ENCODE results near the gene PSTK. TPM values are rescaled to one million over a fixed set of nuclear protein-coding genes. Genes with fewer than 3 reads are reported as not detected.

PSTK gene
- total and polyA plus RNA-seq, 2 of the 13 experiments (the other 11 are each of a cell fraction or from before 2014, with no cell fraction given) = 8.2 to 9.3 TPM

DNA sequence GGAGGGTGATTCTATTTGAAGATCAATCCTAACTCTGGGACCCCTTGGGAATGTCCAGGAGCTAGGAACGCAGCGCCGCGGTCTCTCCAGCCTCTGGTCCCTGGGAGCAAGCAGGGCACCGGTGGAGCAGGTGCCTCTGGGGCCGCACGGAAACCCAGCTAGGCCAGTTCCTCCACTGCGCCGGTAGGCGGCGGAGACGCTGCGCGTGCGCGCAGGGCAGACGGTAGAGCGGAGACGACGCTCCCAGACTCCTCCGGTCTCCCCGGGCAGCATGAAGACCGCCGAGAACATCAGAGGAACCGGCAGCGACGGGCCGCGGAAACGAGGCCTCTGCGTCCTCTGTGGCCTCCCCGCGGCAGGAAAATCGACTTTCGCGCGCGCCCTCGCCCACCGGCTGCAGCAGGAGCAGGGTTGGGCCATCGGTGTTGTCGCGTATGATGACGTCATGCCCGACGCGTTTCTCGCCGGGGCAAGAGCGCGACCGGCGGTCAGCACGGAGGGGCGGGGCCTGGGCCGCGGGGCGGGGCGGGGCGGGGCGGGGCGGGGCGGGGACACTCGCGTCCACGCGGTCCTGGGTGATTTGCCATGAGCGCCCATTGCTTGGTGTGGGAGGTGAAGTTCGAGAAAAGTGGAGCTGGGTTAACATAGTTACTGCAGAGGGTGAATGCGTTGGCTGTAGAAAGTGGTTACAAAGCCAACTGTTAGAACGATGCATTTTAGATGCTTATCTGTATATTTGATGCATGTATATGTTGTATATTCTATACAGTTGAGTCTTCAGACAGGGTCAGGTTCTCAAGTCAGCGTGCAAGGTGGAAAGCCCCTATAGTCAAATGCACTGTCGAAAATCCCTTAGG is at the start of gene PSTK (continued):
- TF ChIP-seq, protein P1, sequence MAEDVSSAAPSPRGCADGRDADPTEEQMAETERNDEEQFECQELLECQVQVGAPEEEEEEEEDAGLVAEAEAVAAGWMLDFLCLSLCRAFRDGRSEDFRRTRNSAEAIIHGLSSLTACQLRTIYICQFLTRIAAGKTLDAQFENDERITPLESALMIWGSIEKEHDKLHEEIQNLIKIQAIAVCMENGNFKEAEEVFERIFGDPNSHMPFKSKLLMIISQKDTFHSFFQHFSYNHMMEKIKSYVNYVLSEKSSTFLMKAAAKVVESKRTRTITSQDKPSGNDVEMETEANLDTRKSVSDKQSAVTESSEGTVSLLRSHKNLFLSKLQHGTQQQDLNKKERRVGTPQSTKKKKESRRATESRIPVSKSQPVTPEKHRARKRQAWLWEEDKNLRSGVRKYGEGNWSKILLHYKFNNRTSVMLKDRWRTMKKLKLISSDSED (CRISPR knock-in tag; IDR thresholded peaks at IDR 0.05) = no peak
- TF ChIP-seq ZNF496 (CRISPR knock-in tag; IDR thresholded peaks at IDR 0.05; ENCODE audit: insufficient replicate concordance) (no peak), DBP (CRISPR knock-in tag; IDR thresholded peaks at IDR 0.05; ENCODE audit: not compliant biosample characterization) (no peak), ATF1 (CRISPR knock-in tag; IDR thresholded peaks at IDR 0.05) (peak; percentile 94), ATAD3A (CRISPR knock-in tag; IDR thresholded peaks at IDR 0.05) (no peak), AKAP8 (CRISPR knock-in tag; IDR thresholded peaks at IDR 0.05) (no peak), ZNF430 (CRISPR knock-in tag; IDR thresholded peaks at IDR 0.05) (peak; percentile 82), GATAD2A (CRISPR knock-in tag; IDR thresholded peaks at IDR 0.05) (peak; percentile 44), ZEB1 (IDR thresholded peaks at IDR 0.05; ENCODE audit: insufficient replicate concordance, low read depth) (no peak), TCF12 (IDR thresholded peaks at IDR 0.05) (no peak), TCF12 (CRISPR knock-in tag; IDR thresholded peaks at IDR 0.05) (no peak), ZNF644 (CRISPR knock-in tag; IDR thresholded peaks at IDR 0.05; ENCODE audit: low read depth) (no peak), ZHX1 (CRISPR knock-in tag; IDR thresholded peaks at IDR 0.05; ENCODE audit: low read depth) (peak; percentile 99), ARNT2 (CRISPR knock-in tag; IDR thresholded peaks at IDR 0.05; ENCODE audit: low read depth) (peak; percentile 87; the same call in 1 of the 2 replicates)
- TF ChIP-seq, protein P2, sequence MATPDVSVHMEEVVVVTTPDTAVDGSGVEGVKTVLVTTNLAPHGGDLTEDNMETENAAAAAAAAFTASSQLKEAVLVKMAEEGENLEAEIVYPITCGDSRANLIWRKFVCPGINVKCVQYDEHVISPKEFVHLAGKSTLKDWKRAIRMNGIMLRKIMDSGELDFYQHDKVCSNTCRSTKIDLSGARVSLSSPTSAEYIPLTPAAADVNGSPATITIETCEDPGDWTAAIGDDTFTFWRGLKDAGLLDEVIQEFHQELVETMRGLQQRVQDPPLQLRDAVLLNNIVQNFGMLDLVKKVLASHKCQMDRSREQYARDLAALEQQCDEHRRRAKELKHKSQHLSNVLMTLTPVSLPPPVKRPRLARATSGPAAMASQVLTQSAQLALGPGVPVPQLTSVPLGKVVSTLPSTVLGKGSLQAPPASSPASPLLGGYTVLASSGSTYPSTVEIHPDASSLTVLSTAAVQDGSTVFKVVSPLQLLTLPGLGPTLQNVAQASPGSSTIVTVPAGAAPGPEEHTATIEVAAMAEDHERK (CRISPR knock-in tag; IDR thresholded peaks at IDR 0.05; ENCODE audit: low read depth) = no peak
- TF ChIP-seq, protein P3, sequence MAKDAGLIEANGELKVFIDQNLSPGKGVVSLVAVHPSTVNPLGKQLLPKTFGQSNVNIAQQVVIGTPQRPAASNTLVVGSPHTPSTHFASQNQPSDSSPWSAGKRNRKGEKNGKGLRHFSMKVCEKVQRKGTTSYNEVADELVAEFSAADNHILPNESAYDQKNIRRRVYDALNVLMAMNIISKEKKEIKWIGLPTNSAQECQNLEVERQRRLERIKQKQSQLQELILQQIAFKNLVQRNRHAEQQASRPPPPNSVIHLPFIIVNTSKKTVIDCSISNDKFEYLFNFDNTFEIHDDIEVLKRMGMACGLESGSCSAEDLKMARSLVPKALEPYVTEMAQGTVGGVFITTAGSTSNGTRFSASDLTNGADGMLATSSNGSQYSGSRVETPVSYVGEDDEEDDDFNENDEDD (CRISPR knock-in tag; IDR thresholded peaks at IDR 0.05; ENCODE audit: borderline replicate concordance) = peak; percentile 84; the same call in 1 of the 2 replicates
- TF ChIP-seq, protein P4, sequence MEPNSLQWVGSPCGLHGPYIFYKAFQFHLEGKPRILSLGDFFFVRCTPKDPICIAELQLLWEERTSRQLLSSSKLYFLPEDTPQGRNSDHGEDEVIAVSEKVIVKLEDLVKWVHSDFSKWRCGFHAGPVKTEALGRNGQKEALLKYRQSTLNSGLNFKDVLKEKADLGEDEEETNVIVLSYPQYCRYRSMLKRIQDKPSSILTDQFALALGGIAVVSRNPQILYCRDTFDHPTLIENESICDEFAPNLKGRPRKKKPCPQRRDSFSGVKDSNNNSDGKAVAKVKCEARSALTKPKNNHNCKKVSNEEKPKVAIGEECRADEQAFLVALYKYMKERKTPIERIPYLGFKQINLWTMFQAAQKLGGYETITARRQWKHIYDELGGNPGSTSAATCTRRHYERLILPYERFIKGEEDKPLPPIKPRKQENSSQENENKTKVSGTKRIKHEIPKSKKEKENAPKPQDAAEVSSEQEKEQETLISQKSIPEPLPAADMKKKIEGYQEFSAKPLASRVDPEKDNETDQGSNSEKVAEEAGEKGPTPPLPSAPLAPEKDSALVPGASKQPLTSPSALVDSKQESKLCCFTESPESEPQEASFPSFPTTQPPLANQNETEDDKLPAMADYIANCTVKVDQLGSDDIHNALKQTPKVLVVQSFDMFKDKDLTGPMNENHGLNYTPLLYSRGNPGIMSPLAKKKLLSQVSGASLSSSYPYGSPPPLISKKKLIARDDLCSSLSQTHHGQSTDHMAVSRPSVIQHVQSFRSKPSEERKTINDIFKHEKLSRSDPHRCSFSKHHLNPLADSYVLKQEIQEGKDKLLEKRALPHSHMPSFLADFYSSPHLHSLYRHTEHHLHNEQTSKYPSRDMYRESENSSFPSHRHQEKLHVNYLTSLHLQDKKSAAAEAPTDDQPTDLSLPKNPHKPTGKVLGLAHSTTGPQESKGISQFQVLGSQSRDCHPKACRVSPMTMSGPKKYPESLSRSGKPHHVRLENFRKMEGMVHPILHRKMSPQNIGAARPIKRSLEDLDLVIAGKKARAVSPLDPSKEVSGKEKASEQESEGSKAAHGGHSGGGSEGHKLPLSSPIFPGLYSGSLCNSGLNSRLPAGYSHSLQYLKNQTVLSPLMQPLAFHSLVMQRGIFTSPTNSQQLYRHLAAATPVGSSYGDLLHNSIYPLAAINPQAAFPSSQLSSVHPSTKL (CRISPR knock-in tag; IDR thresholded peaks at IDR 0.05) = 0 out of 2 replicates have a peak, but pooled peaks have one; percentile 52
